OCI-LY7 (cell line): ENCODE data around the gene SLC26A6.

Experiments
- EZH2phosphoT487 ChIP-seq: fragments of 200-600 bp; sonication (generic); IDR thresholded peaks from 2 replicates; pipeline ENCODE4 v1.6.1; 2018; ENCODE audit warnings: low read depth, borderline replicate concordance, mild to moderate bottlenecking, mixed run types, antibody characterized with exemption, low read length, moderate library complexity, mixed read lengths
- TF ChIP-seq, protein P1 (sequence below): fragments of 200-600 bp; sonication (generic); conservative IDR thresholded peaks from 2 replicates; pipeline ENCODE4 v1.5.1; 2014; ENCODE audit warnings: mild to moderate bottlenecking, antibody characterized with exemption, low read length, moderate library complexity, mixed read lengths

- TF ChIP-seq, protein P1, sequence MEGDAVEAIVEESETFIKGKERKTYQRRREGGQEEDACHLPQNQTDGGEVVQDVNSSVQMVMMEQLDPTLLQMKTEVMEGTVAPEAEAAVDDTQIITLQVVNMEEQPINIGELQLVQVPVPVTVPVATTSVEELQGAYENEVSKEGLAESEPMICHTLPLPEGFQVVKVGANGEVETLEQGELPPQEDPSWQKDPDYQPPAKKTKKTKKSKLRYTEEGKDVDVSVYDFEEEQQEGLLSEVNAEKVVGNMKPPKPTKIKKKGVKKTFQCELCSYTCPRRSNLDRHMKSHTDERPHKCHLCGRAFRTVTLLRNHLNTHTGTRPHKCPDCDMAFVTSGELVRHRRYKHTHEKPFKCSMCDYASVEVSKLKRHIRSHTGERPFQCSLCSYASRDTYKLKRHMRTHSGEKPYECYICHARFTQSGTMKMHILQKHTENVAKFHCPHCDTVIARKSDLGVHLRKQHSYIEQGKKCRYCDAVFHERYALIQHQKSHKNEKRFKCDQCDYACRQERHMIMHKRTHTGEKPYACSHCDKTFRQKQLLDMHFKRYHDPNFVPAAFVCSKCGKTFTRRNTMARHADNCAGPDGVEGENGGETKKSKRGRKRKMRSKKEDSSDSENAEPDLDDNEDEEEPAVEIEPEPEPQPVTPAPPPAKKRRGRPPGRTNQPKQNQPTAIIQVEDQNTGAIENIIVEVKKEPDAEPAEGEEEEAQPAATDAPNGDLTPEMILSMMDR, result no peak
- TF ChIP-seq EZH2phosphoT487, result no peak
These were observed 50.4 kb downstream of the SLC26A6 start for GRCh38 chr3:48584836-48585235.
